Neural progenitor cell (in vitro differentiated cells): ENCODE data around the gene CNOT3. TPM values are rescaled to one million over a fixed set of nuclear protein-coding genes. Genes with fewer than 3 reads are reported as not detected.
A peak's percentile ranks its signal among the peaks of the same experiment; 100 is the strongest.

Experiments
- DNase-seq: peaks from one replicate; pipeline ENCODE4 v3.0.0-alpha.2; 2016; ENCODE audit warnings: low spot score
- H2AFZ ChIP-seq: fragments of 200-600 bp; sonication (generic); replicated peaks from 2 replicates; pipeline ENCODE4 v1.6.1; 2016; ENCODE audit warnings: antibody characterized with exemption
- H3F3A ChIP-seq: fragments of 200-600 bp; sonication (generic); 2 replicates; pipeline ENCODE4 v1.6.1; 2016; ENCODE audit warnings: antibody characterized with exemption, low read depth
- H3K27ac ChIP-seq: fragments of 200-600 bp; sonication (generic); 2 replicates; pipeline ENCODE4 v1.5.1; 2016; ENCODE audit warnings: mild to moderate bottlenecking
- H3K27me3 ChIP-seq: fragments of 200-600 bp; sonication (generic); 2 replicates; pipeline ENCODE4 v1.6.1; 2016; ENCODE audit warnings: mild to moderate bottlenecking, moderate library complexity
- H3K36me3 ChIP-seq: fragments of 200-600 bp; sonication (generic); 2 replicates; pipeline ENCODE4 v1.5.1; 2016
- H3K4me1 ChIP-seq: fragments of 200-600 bp; sonication (generic); 2 replicates; pipeline ENCODE4 v1.6.1; 2016; ENCODE audit warnings: mixed run types
- H3K4me2 ChIP-seq: fragments of 200-600 bp; sonication (generic); 2 replicates; pipeline ENCODE4 v1.6.1; 2016
- H3K4me3 ChIP-seq: fragments of 200-600 bp; sonication (generic); 2 replicates; pipeline ENCODE4 v1.5.1; 2016
- H3K79me2 ChIP-seq: fragments of 200-600 bp; sonication (generic); 2 replicates; pipeline ENCODE4 v1.6.1; 2016; ENCODE audit warnings: low read depth
- H3K9ac ChIP-seq: fragments of 200-600 bp; sonication (generic); 2 replicates; pipeline ENCODE4 v1.6.1; 2016
- H3K9me3 ChIP-seq: fragments of 200-600 bp; sonication (generic); 2 replicates; pipeline ENCODE4 v1.5.1; 2016; ENCODE audit warnings: low read depth
- H4K20me1 ChIP-seq: fragments of 200-600 bp; sonication (generic); 2 replicates; pipeline ENCODE4 v1.6.1; 2016; ENCODE audit warnings: low read depth
- H3K27ac Mint-ChIP-seq: 3 replicates; pipeline ENCODE4 v1.8.0; 2021; ENCODE audit warnings: mixed read lengths
- H3K27me3 Mint-ChIP-seq: 2 replicates; pipeline ENCODE4 v1.8.0; 2022; ENCODE audit warnings: low read depth, mild to moderate bottlenecking, inconsistent platforms, moderate library complexity, mixed read lengths; ENCODE audit not compliant: insufficient read depth
- H3K36me3 Mint-ChIP-seq: 3 replicates; pipeline ENCODE4 v1.8.0; 2021; ENCODE audit warnings: mixed read lengths
- H3K4me1 Mint-ChIP-seq: 3 replicates; pipeline ENCODE4 v1.8.0; 2021; ENCODE audit warnings: mixed read lengths
- H3K4me3 Mint-ChIP-seq: 3 replicates; pipeline ENCODE4 v1.8.0; 2021; ENCODE audit warnings: mild to moderate bottlenecking, moderate library complexity, mixed read lengths
- H3K9me3 Mint-ChIP-seq: 3 replicates; pipeline ENCODE4 v1.8.0; 2020; ENCODE audit warnings: mixed read lengths
- EZH2 ChIP-seq: fragments of 200-600 bp; sonication (generic); IDR thresholded peaks from 2 replicates; pipeline ENCODE4 v1.6.1; 2017; ENCODE audit warnings: antibody characterized with exemption, mild to moderate bottlenecking, moderate library complexity
- EZH2phosphoT487 ChIP-seq: fragments of 200-600 bp; sonication (generic); IDR thresholded peaks from 2 replicates; pipeline ENCODE4 v1.6.1; 2017; ENCODE audit warnings: antibody characterized with exemption
- total RNA-seq: library from RNA; depleted of rRNA; stranded (reverse); fragments of >200 nt; gene quantifications from 2 replicates; pipeline ENCODE4 v1.2.3, GENCODE V29; 2015; ENCODE audit warnings: low replicate concordance
- TF ChIP-seq, protein P1 (sequence below): fragments of 200-600 bp; sonication (generic); IDR thresholded peaks from 2 replicates; pipeline ENCODE4 v1.5.1; 2017; ENCODE audit warnings: antibody characterized with exemption, mild to moderate bottlenecking

CNOT3 gene
- total RNA-seq, 1 donor from 2014 or later: 29.4 TPM

GRCh38 chr19:54197121-54197520 is 59.6 kb downstream of the CNOT3 start:
- H3K9me3 ChIP-seq: no peaks in the 10 kb centered on the region
- H3F3A ChIP-seq: peaks cover 37% of the 10 kb centered on the region
- H3K79me2 ChIP-seq: peaks cover 30% of the 10 kb centered on the region
- Mint-ChIP-seq H3K9me3 (no peaks in the 10 kb centered on the region), H3K4me1 (peaks cover 18% of the 10 kb centered on the region), H3K36me3 (peaks cover 18% of the 10 kb centered on the region), H3K27ac (no peak overlapping the region), H3K27me3 (peaks cover 11% of the 10 kb centered on the region), H3K4me3 (no peak overlapping the region)
- H3K4me3 ChIP-seq: no peak overlapping the region
- H3K27ac ChIP-seq: no peak overlapping the region
- no peak for DNase-seq
- no peaks in the 10 kb centered on the region for H3K27me3 ChIP-seq
- H2AFZ ChIP-seq: no peak overlapping the region
- H3K4me1 ChIP-seq: peaks cover 12% of the 10 kb centered on the region
- H4K20me1 ChIP-seq: peaks cover 17% of the 10 kb centered on the region
- TF ChIP-seq, protein P1, sequence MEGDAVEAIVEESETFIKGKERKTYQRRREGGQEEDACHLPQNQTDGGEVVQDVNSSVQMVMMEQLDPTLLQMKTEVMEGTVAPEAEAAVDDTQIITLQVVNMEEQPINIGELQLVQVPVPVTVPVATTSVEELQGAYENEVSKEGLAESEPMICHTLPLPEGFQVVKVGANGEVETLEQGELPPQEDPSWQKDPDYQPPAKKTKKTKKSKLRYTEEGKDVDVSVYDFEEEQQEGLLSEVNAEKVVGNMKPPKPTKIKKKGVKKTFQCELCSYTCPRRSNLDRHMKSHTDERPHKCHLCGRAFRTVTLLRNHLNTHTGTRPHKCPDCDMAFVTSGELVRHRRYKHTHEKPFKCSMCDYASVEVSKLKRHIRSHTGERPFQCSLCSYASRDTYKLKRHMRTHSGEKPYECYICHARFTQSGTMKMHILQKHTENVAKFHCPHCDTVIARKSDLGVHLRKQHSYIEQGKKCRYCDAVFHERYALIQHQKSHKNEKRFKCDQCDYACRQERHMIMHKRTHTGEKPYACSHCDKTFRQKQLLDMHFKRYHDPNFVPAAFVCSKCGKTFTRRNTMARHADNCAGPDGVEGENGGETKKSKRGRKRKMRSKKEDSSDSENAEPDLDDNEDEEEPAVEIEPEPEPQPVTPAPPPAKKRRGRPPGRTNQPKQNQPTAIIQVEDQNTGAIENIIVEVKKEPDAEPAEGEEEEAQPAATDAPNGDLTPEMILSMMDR: no peak
- TF ChIP-seq EZH2 (no peak), EZH2phosphoT487 (no peak)
- no peak overlapping the region for H3K9ac ChIP-seq
- H3K36me3 ChIP-seq: peaks cover 11% of the 10 kb centered on the region
- no peak overlapping the region for H3K4me2 ChIP-seq

GRCh38 chr19:54199401-54199800 is 61.8 kb downstream of the CNOT3 start:
- peaks cover 7% of the 10 kb centered on the region for H3K27me3 Mint-ChIP-seq
- Histone ChIP-seq H3K27me3 (no peaks in the 10 kb centered on the region), H3K9me3 (no peaks in the 10 kb centered on the region), H3K4me1 (peaks cover 28% of the 10 kb centered on the region), H2AFZ (no peak overlapping the region), H3K27ac (no peak overlapping the region), H4K20me1 (peaks cover 35% of the 10 kb centered on the region), H3K4me2 (no peak overlapping the region), H3K4me3 (no peak overlapping the region), H3K36me3 (peaks cover 17% of the 10 kb centered on the region), H3F3A (peaks cover 51% of the 10 kb centered on the region), H3K79me2 (peaks cover 38% of the 10 kb centered on the region), H3K9ac (no peak overlapping the region)
- H3K36me3 Mint-ChIP-seq: peaks cover 22% of the 10 kb centered on the region
- H3K27ac Mint-ChIP-seq: peak overlapping the region; percentile 85
- H3K4me3 Mint-ChIP-seq: peak overlapping the region; percentile 84
- no peaks in the 10 kb centered on the region for H3K9me3 Mint-ChIP-seq
- H3K4me1 Mint-ChIP-seq: peaks cover 26% of the 10 kb centered on the region
- no peak for TF ChIP-seq EZH2
- TF ChIP-seq, protein P1: no peak
- TF ChIP-seq EZH2phosphoT487: no peak
- no peak for DNase-seq

DNA sequence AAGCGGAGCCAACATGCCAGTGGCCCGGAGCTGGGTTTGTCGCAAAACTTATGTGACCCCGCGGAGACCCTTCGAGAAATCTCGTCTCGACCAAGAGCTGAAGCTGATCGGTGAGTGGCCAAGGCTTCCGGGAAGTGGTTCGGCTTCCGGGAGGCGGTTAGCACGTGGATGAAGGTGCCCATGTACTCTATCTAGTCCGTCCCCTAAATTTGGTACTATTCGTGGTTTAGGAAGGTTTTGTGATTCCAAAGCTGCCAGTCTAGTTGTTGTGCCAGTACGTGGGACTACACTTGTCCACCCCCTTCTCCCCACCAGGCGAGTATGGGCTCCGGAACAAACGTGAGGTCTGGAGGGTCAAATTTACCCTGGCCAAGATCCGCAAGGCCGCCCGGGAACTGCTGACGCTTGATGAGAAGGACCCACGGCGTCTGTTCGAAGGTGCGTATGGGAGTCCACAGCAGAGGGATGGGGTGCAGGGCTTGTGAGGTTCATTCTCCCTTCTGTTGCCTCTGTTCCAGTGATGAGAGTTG is 63.7 kb downstream of the CNOT3 start:
- H3F3A ChIP-seq: peaks cover 70% of the 10 kb centered on the region
- no peak overlapping the region for H2AFZ ChIP-seq
- H3K27ac Mint-ChIP-seq: peak overlapping the region; percentile 100
- no peaks in the 10 kb centered on the region for H3K9me3 ChIP-seq
- TF ChIP-seq EZH2: no peak
- TF ChIP-seq EZH2phosphoT487: no peak
- TF ChIP-seq, protein P1: no peak
- peaks cover 33% of the 10 kb centered on the region for H3K4me1 ChIP-seq
- H3K9me3 Mint-ChIP-seq: no peaks in the 10 kb centered on the region
- H3K27me3 Mint-ChIP-seq: peaks cover 7% of the 10 kb centered on the region
- H3K36me3 Mint-ChIP-seq: peaks cover 24% of the 10 kb centered on the region
- DNase-seq: no peak
- H3K79me2 ChIP-seq: peaks cover 57% of the 10 kb centered on the region
- H3K4me1 Mint-ChIP-seq: peaks cover 29% of the 10 kb centered on the region
- peak overlapping the region; percentile 97 for H3K4me2 ChIP-seq
- peaks cover 53% of the 10 kb centered on the region for H4K20me1 ChIP-seq
- H3K4me3 Mint-ChIP-seq: peak overlapping the region; percentile 100
- peaks cover 17% of the 10 kb centered on the region for H3K36me3 ChIP-seq
- peak overlapping the region; percentile 94 for H3K9ac ChIP-seq
- peak overlapping the region; percentile 94 for H3K27ac ChIP-seq
- H3K4me3 ChIP-seq: peak overlapping the region; percentile 67
- H3K27me3 ChIP-seq: no peaks in the 10 kb centered on the region
